Activated T-cell treated with anti-CD3 and anti-CD28 coated beads for 4 hours (primary cell): ENCODE measurements around the gene AUP1.
A peak's percentile ranks its signal among the peaks of the same experiment; 100 is the strongest.

Experiments used
- DNase-seq: peaks from one replicate; pipeline ENCODE4 v3.0.0-alpha.2; 2020

The AUP1 gene

GRCh38 chr2:74511104-74511989, 18.2 kb downstream of the AUP1 start:
- no peak for DNase-seq

GRCh38 chr2:74510272-74510671, 19.2 kb downstream of the AUP1 start:
- DNase-seq, result no peak

GRCh38 chr2:74507926-74508520, 21.5 kb downstream of the AUP1 start:
- no peak for DNase-seq

- peak; percentile 100 for DNase-seq
Measured at GRCh38 chr2:74507145-74507925, 22.2 kb downstream of the AUP1 start, which contains the start of gene PCGF1. Gene PCGF1 (minus strand): TSS chr2:74507695. CDS start chr2:74507668, 27 bp downstream.

- no peak for DNase-seq
Measured at GRCh38 chr2:74505448-74506246, 23.9 kb downstream of the AUP1 start.

- no peak for DNase-seq
Measured at GRCh38 chr2:74504591-74504990, 24.9 kb downstream of the AUP1 start.

- DNase-seq, result no peak
Measured at GRCh38 chr2:74503506-74504475, 25.7 kb downstream of the AUP1 start.

- DNase-seq, result no peak
Measured at GRCh38 chr2:74502720-74503505, 26.6 kb downstream of the AUP1 start.

- DNase-seq, result no peak
Measured at GRCh38 chr2:74502147-74502719, 27.3 kb downstream of the AUP1 start.

GRCh38 chr2:74501335-74502071, 28.0 kb downstream of the AUP1 start:
- DNase-seq, result no peak

GRCh38 chr2:74500578-74500946, 28.9 kb downstream of the AUP1 start:
- DNase-seq, result no peak

GRCh38 chr2:74499940-74500577, 29.4 kb downstream of the AUP1 start:
- no peak for DNase-seq

GRCh38 chr2:74499267-74499939, 30.1 kb downstream of the AUP1 start, which contains the start of gene LBX2:
Gene LBX2 (minus strand): TSS chr2:74499603. CDS start chr2:74499537, 66 bp downstream.
- no peak for DNase-seq

- no peak for DNase-seq
Measured at GRCh38 chr2:74498500-74499266, 30.8 kb downstream of the AUP1 start.

- no peak for DNase-seq
Measured at GRCh38 chr2:74497777-74498499, 31.6 kb downstream of the AUP1 start.

- DNase-seq, result no peak
Measured at GRCh38 chr2:74496997-74497776, 32.3 kb downstream of the AUP1 start.
